Kidney (tissue), 22 donors: ENCODE results near the gene KLHL24. TPM values are rescaled to one million over a fixed set of nuclear protein-coding genes. Genes with fewer than 3 reads are reported as not detected.

ENCODE experiments used
- DNase-seq, 5 donors: peaks; one replicate each; pipeline ENCODE4 v3.0.0-alpha.2; 2013 to 2020
- FAIRE-seq: peaks from 2 replicates; lab custom pipeline; 2012; peaks lifted over from hg19 to GRCh38; lab: Jason Lieb, UNC
- H3K27ac ChIP-seq, 2 donors: one replicate each; pipeline ENCODE4 v1.7.0; 2013; ENCODE audit warnings: low read depth in 2 of 2, low read length in 2 of 2, inconsistent platforms in 1 of 2
- H3K27me3 ChIP-seq: one replicate; pipeline ENCODE4 v1.7.1; 2013; ENCODE audit warnings: low read length, inconsistent platforms; ENCODE audit not compliant: control insufficient read depth, insufficient read depth
- H3K36me3 ChIP-seq, 3 donors: one replicate each; pipeline versions ENCODE4 v1.7.0 to v1.7.1; 2013; ENCODE audit warnings: low read length in 3 of 3, control low read depth in 1 of 3, inconsistent platforms in 1 of 3; ENCODE audit not compliant: insufficient read depth in 3 of 3, control insufficient read depth in 2 of 3
- H3K4me1 ChIP-seq, 3 donors: one replicate each; pipeline versions ENCODE4 v1.7.0 to v1.7.1; 2013; ENCODE audit warnings: low read length in 3 of 3, inconsistent platforms in 1 of 3, low read depth in 1 of 3; ENCODE audit not compliant: control insufficient read depth in 2 of 3, insufficient read depth in 2 of 3
- H3K4me3 ChIP-seq, 3 donors: one replicate each; pipeline versions ENCODE4 v1.7.0 to v1.8.1; 2013; ENCODE audit warnings: low read length in 3 of 3, control low read depth in 1 of 3, inconsistent platforms in 1 of 3
- H3K9ac ChIP-seq, 3 donors: one replicate each; pipeline versions ENCODE4 v1.7.0 to v1.7.1; 2013; ENCODE audit warnings: low read length in 3 of 3, control low read depth in 1 of 3, inconsistent platforms in 1 of 3
- H3K9me3 ChIP-seq, 3 donors: one replicate each; pipeline versions ENCODE4 v1.7.0 to v1.7.1; 2013; ENCODE audit warnings: low read length in 3 of 3, control low read depth in 1 of 3, inconsistent platforms in 1 of 3; ENCODE audit not compliant: control insufficient read depth in 2 of 3, insufficient read depth in 1 of 3
- CTCF ChIP-seq: IDR thresholded peaks from 3 replicates; pipeline ENCODE4 v1.5.1; 2012; ENCODE audit warnings: mild to moderate bottlenecking, moderate library complexity, borderline replicate concordance; ENCODE audit not compliant: insufficient read depth; ENCODE audit errors: extremely low read depth
- intact Hi-C: fragments of 100-400 bp; cut with DNase I; formaldehyde crosslinking; loops from one replicate; pipeline ENCODE4 v1.11.1; 2022
- long read RNA-seq, 10 donors: library from polyadenylated mRNA in 1 of 10; unstranded in 1 of 10; transcript quantifications; one replicate each; pipeline ENCODE4 v2.0.0 and lab custom pipeline, GENCODE V29; 2021 to 2026
- polyA plus RNA-seq: library from polyadenylated mRNA; stranded (reverse); fragments of 350-450 nt; fragmentation: Illumina TruSeq; extraction: RNeasy Lipid Tissue Mini Kit (QIAGEN cat#74804); gene quantifications from one replicate; pipeline ENCODE4 v1.2.3, GENCODE V29; 2014; ENCODE audit warnings: low read depth, low replicate concordance; ENCODE audit not compliant: insufficient read depth
- total RNA-seq: library from RNA; stranded (reverse); fragmentation: NEBNext Ultra II Directional; extraction: Animal tissue kit (Norgen Biotek cat#: 25700); gene quantifications from one replicate; pipeline ENCODE4 v1.2.1, GENCODE V29; 2021
- donor health status: control.
- donor health status: control.
- donor health status: control.
- donor health status: control.
- donor health status: control.
- donor health status: DM: yes; HTN: yes; CAD: no.
- donor health status: Normal renal cell carcinoma (clear cell type).

Gene KLHL24
- total RNA-seq (61.3 TPM), polyA plus RNA-seq (8.4 TPM)
- long read RNA-seq, donor 1, full-length matches to known transcripts: 6 of 6 reads
- long read RNA-seq, donor 1, partial matches to known transcripts: 0 of 6 reads
- long read RNA-seq, donor 1, other reads (novel, unspliced or antisense): 0 of 6 reads
- long read RNA-seq, donor 2, full-length matches to known transcripts: 8 of 8 reads
- long read RNA-seq, donor 2, partial matches to known transcripts: 0 of 8 reads
- long read RNA-seq, donor 2, other reads (novel, unspliced or antisense): 0 of 8 reads
- long read RNA-seq, donor 3, full-length matches to known transcripts: 2 of 2 reads
- long read RNA-seq, donor 3, partial matches to known transcripts: 0 of 2 reads
- long read RNA-seq, donor 3, other reads (novel, unspliced or antisense): 0 of 2 reads
- long read RNA-seq, donor 4, partial matches to known transcripts: 5 of 8 reads
- long read RNA-seq, donor 4, other reads (novel, unspliced or antisense): 0 of 8 reads
- long read RNA-seq, donor 5: 0 reads
- long read RNA-seq, donor 6: 0 reads
- long read RNA-seq, donor 7, full-length matches to known transcripts: 14 of 32 reads
- long read RNA-seq, donor 7, partial matches to known transcripts: 4 of 32 reads
- long read RNA-seq, donor 7, other reads (novel, unspliced or antisense): 14 of 32 reads
- long read RNA-seq, donor 8: 0 reads
- long read RNA-seq, donor 9, partial matches to known transcripts: 0 of 3 reads
- long read RNA-seq, donor 9, other reads (novel, unspliced or antisense): 0 of 3 reads
- long read RNA-seq, donor 10, partial matches to known transcripts: 5 of 7 reads
- long read RNA-seq, donor 10, other reads (novel, unspliced or antisense): 0 of 7 reads

DNA sequence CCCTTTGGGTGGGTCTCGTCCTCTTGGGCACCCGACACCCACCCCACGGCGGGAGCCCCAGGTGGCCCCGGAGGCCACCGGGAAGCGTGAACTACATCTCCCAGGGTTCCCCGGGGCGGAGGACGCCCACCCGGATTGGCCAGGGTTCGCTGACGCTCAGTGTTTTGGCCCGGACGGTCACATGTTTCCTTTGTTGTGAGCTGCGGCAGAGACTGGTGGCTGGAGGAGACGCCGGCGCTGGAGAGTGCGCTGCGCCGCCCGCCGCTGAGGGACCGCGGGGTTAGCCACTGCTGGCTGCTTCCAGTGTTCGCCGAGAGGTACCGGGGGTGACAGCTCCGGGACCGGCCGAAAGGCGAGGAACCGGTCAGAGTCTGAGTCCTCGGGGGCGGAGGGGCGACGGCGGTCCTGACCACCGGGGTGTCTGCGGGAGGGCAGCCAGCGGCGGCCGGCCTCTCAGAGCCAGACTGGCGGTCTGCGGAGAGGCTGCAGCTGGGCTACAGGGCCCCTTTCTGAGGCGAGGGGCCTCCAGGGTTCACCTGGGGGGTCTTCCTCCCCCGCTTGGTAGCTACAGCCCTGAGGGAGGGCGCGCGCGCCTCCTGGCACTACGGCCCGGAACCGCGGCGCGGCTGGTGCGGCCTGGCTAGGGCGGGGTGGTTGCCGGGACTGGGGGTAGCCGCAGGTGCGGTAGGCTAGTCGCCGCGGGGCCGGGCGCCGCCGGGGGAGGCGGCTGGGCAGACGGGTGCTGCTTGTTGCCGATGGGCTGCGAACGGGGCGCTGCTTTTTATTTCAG, at the start of gene KLHL24:
TSS of gene KLHL24 (plus strand) at position 193 of the 790 bp plus-strand sequence. CDS start 14,734 bp downstream, outside the sequence.
- TF ChIP-seq CTCF: no peak
- peaks cover 0 to 14% (median 11%) of the 10 kb centered on the region in 3 donors for H3K4me1 ChIP-seq
- DNase-seq: peak; percentile 95 to 98 (median 96)
- intact Hi-C loops: no loop called here
- FAIRE-seq: no peak
- H3K9ac ChIP-seq: peak within 1 kb of the TSS; percentile 53 to 98 (median 94)
- no peaks in the 10 kb centered on the region for H3K9me3 ChIP-seq
- peak within 1 kb of the TSS; percentile 98 to 100 for H3K27ac ChIP-seq
- peaks cover 0 to 3% (median 0%) of the 10 kb centered on the region in 3 donors for H3K36me3 ChIP-seq
- peak within 1 kb of the TSS; percentile 53 to 87 (median 80) for H3K4me3 ChIP-seq
- H3K27me3 ChIP-seq: no peaks in the 10 kb centered on the region

GRCh38 chr3:183586477-183586876, 48.9 kb upstream of the KLHL24 start:
- DNase-seq (no peak), FAIRE-seq (no peak)
- H3K36me3 ChIP-seq: no peaks in the 10 kb centered on the region
- H3K27ac ChIP-seq: no peak overlapping the region
- intact Hi-C loops: no loop called here
- H3K4me1 ChIP-seq: peaks cover 0 to 9% (median 0%) of the 10 kb centered on the region in 3 donors
- H3K9me3 ChIP-seq: no peaks in the 10 kb centered on the region
- no peaks in the 10 kb centered on the region for H3K27me3 ChIP-seq
- H3K4me3 ChIP-seq: no peak overlapping the region
- no peak overlapping the region for H3K9ac ChIP-seq
- no peak for TF ChIP-seq CTCF

GRCh38 chr3:183587336-183587735, 48.1 kb upstream of the KLHL24 start:
- no peaks in the 10 kb centered on the region for H3K36me3 ChIP-seq
- intact Hi-C loops: no loop called here

More at GRCh38 chr3:183587336-183587735, 48.1 kb upstream of the KLHL24 start:
- peak overlapping the region in 1 of 2 donors; percentile 50 for H3K27ac ChIP-seq
- FAIRE-seq (no peak), DNase-seq (peak in 1 of 5 donors; percentile 10)
- H3K9ac ChIP-seq: no peak overlapping the region
- peaks cover 0 to 12% (median 0%) of the 10 kb centered on the region in 3 donors for H3K4me1 ChIP-seq
- H3K27me3 ChIP-seq: no peaks in the 10 kb centered on the region
- no peak for TF ChIP-seq CTCF
- no peak overlapping the region for H3K4me3 ChIP-seq
- no peaks in the 10 kb centered on the region for H3K9me3 ChIP-seq
